HCT116 (cell line): ENCODE data around the gene CDKN1A. TPM values are rescaled to one million over a fixed set of nuclear protein-coding genes. Genes with fewer than 3 reads are reported as not detected.

ENCODE experiments used
- ATAC-seq: fragments of 200-7000 bp; cut with Tn5 transposase; 2 replicates; pipeline ENCODE4 v1.9.1; 2020; ENCODE audit warnings: mild to moderate bottlenecking, moderate library complexity
- BruUV-seq: library from RNA; stranded (reverse); fragments of 400-500 nt; replicated peaks from 2 replicates; lab custom pipeline; 2021; lab: Mats Ljungman, UMichigan
- CTCF ChIA-PET: fragments of 300-600 bp; sonication (Branson Sonifier 250); formaldehyde crosslinking; loops from one replicate; lab custom pipeline; 2021; ENCODE audit warnings: antibody characterized with exemption; lab: Charles Lee
- POLR2A ChIA-PET: fragments of 300-600, 350-600 bp; sonication (Branson Sonifier 250); formaldehyde crosslinking; loops from one replicate; lab custom pipeline; 2021; ENCODE audit warnings: antibody characterized with exemption; lab: Charles Lee
- RAD21 ChIA-PET, 2 experiments: fragments of 300-600 bp; sonication (Branson Sonifier 250); formaldehyde crosslinking; loops; one replicate each; lab custom pipeline; 2023; ENCODE audit warnings: low total read pairs in 2 of 2; ENCODE audit not compliant: uncharacterized antibody in 2 of 2, unreplicated experiment in 2 of 2, low non-redundant PET in 1 of 2; lab: Charles Lee
- DNase-seq: peaks from one replicate; pipeline ENCODE4 v3.0.0-alpha.2; 2010; ENCODE audit warnings: low read depth, low spot score
- H2AFZ ChIP-seq: fragments of 200-600 bp; shearing (Covaris generic), sonication (generic); 2 replicates; pipeline ENCODE4 v1.6.1; 2017; ENCODE audit warnings: low read depth, mixed run types, mixed read lengths, antibody characterized with exemption, low read length; ENCODE audit not compliant: poor library complexity, severe bottlenecking
- H3K27ac ChIP-seq: 2 replicates; pipeline ENCODE4 v1.5.1; 2012; ENCODE audit warnings: low read depth, low read length
- H3K27me3 ChIP-seq: fragments of 200-600 bp; sonication (generic); 2 replicates; pipeline ENCODE4 v1.6.1; 2016; ENCODE audit warnings: mixed run types, low read length, mixed read lengths; ENCODE audit not compliant: insufficient read depth
- H3K36me3 ChIP-seq, 2 experiments: fragments of 200-500 bp in 1 of 2; fragments of 200-600 bp in 1 of 2; sonication (Bioruptor generic) in 1 of 2; sonication (generic) in 1 of 2; 2 replicates each; pipeline versions ENCODE4 v1.5.1 to v1.6.1; 2014 to 2016; ENCODE audit warnings: low read length in 2 of 2, inconsistent platforms in 1 of 2, mixed read lengths in 1 of 2, mixed run types in 1 of 2; ENCODE audit not compliant: insufficient read depth in 2 of 2, control insufficient read depth in 1 of 2
- H3K4me1 ChIP-seq, 2 experiments: fragments of 200-600 bp in 1 of 2; sonication (generic) in 1 of 2; 2 replicates each; pipeline versions ENCODE4 v1.5.1 to v1.6.1; 2012 to 2017; ENCODE audit warnings: low read length in 2 of 2, inconsistent platforms in 1 of 2, mild to moderate bottlenecking in 1 of 2, mixed read lengths in 1 of 2, mixed run types in 1 of 2, moderate library complexity in 1 of 2; ENCODE audit not compliant: insufficient read depth in 2 of 2, control insufficient read depth in 1 of 2
- H3K4me2 ChIP-seq: fragments of 200-600 bp; sonication (generic); 2 replicates; pipeline ENCODE4 v1.6.1; 2017; ENCODE audit warnings: mixed run types, low read length, mixed read lengths
- H3K4me3 ChIP-seq, 2 experiments: fragments of 200-600 bp in 1 of 2; sonication (generic) in 1 of 2; replicated peaks in 1 of 2; 2 replicates each; pipeline ENCODE4 v1.5.1; 2011 to 2016; ENCODE audit warnings: low read length in 2 of 2, control low read depth in 1 of 2, low read depth in 1 of 2, mild to moderate bottlenecking in 1 of 2, mixed read lengths in 1 of 2, mixed run types in 1 of 2
- H3K79me2 ChIP-seq: fragments of 200-600 bp; sonication (generic); 2 replicates; pipeline ENCODE4 v1.6.1; 2017; ENCODE audit warnings: mild to moderate bottlenecking, mixed run types, low read length, moderate library complexity, mixed read lengths; ENCODE audit not compliant: insufficient read depth
- H3K9ac ChIP-seq: fragments of 200-600 bp; sonication (generic); 2 replicates; pipeline ENCODE4 v1.6.1; 2016; ENCODE audit warnings: low read length, mixed read lengths
- H3K9me2 ChIP-seq: fragments of 200-600 bp; sonication (generic), shearing (Covaris generic); 2 replicates; pipeline ENCODE4 v1.6.1; 2017; ENCODE audit warnings: mixed run types, mild to moderate bottlenecking, moderate library complexity; ENCODE audit not compliant: insufficient read depth
- H3K9me3 ChIP-seq, 2 experiments: fragments of 200-500 bp in 1 of 2; fragments of 200-600 bp in 1 of 2; sonication (Bioruptor generic) in 1 of 2; sonication (generic) in 1 of 2; 2 replicates each; pipeline ENCODE4 v1.6.1; 2014 to 2017; ENCODE audit warnings: low read length in 2 of 2, mixed read lengths in 2 of 2, inconsistent platforms in 1 of 2, low read depth in 1 of 2, mild to moderate bottlenecking in 1 of 2, mixed run types in 1 of 2, moderate library complexity in 1 of 2; ENCODE audit not compliant: control insufficient read depth in 1 of 2, insufficient read depth in 1 of 2
- H4K20me1 ChIP-seq: fragments of 200-600 bp; sonication (generic), shearing (Covaris generic); 2 replicates; pipeline ENCODE4 v1.6.1; 2017; ENCODE audit warnings: mixed run types, mild to moderate bottlenecking, moderate library complexity; ENCODE audit not compliant: insufficient read depth
- CBX3 ChIP-seq: IDR thresholded peaks from 2 replicates; pipeline ENCODE4 v1.6.1; 2012; ENCODE audit warnings: low read depth
- CEBPB ChIP-seq: IDR thresholded peaks from 2 replicates; pipeline ENCODE4 v1.6.1; 2012; ENCODE audit warnings: low read depth
- EGR1 ChIP-seq: IDR thresholded peaks from 2 replicates; pipeline ENCODE4 v1.6.1; 2012; ENCODE audit warnings: low read depth
- ELF1 ChIP-seq: IDR thresholded peaks from 2 replicates; pipeline ENCODE4 v1.6.1; 2012; ENCODE audit warnings: low read depth, borderline replicate concordance
- EZH2 ChIP-seq: fragments of 200-600 bp; sonication (generic); IDR thresholded peaks from 2 replicates; pipeline ENCODE4 v1.6.1; 2017; ENCODE audit warnings: antibody characterized with exemption, mixed run types
- EZH2phosphoT487 ChIP-seq: fragments of 200-600 bp; IDR thresholded peaks from 2 replicates; pipeline ENCODE4 v1.6.1; 2018; ENCODE audit warnings: antibody characterized with exemption, borderline replicate concordance
- FOSL1 ChIP-seq: IDR thresholded peaks from 2 replicates; pipeline ENCODE4 v1.6.1; 2012; ENCODE audit warnings: low read depth
- JUND ChIP-seq: IDR thresholded peaks from 2 replicates; pipeline ENCODE4 v1.6.1; 2012
- POLR2AphosphoS5 ChIP-seq: IDR thresholded peaks from 2 replicates; pipeline ENCODE4 v1.6.1; 2011; ENCODE audit warnings: mild to moderate bottlenecking, low read depth, low read length, moderate library complexity
- RAD21 ChIP-seq: IDR thresholded peaks from 2 replicates; pipeline ENCODE4 v1.6.1; 2012; ENCODE audit warnings: low read depth, mild to moderate bottlenecking
- SIN3A ChIP-seq: IDR thresholded peaks from 2 replicates; pipeline ENCODE4 v1.6.1; 2012; ENCODE audit warnings: low read depth
- SP1 ChIP-seq: IDR thresholded peaks from 2 replicates; pipeline ENCODE4 v1.6.1; 2012; ENCODE audit warnings: low read depth
- SRF ChIP-seq: IDR thresholded peaks from 2 replicates; pipeline ENCODE4 v1.6.1; 2012; ENCODE audit warnings: low read depth
- TCF7L2 ChIP-seq: IDR thresholded peaks from 2 replicates; pipeline ENCODE4 v1.7.0; 2011; ENCODE audit warnings: borderline replicate concordance, inconsistent platforms; ENCODE audit not compliant: insufficient read depth, insufficient read length; ENCODE audit errors: extremely low read depth
- YY1 ChIP-seq: IDR thresholded peaks from 2 replicates; pipeline ENCODE4 v1.6.1; 2011; ENCODE audit warnings: low read length, low read depth, moderate library complexity, mild to moderate bottlenecking; ENCODE audit not compliant: insufficient replicate concordance; ENCODE audit errors: extremely low read depth
- ZFX ChIP-seq: fragments of 450-650 bp; IDR thresholded peaks from 2 replicates; pipeline ENCODE4 v1.6.1; 2017
- intact Hi-C: fragments of 100-400 bp; cut with micrococcal nuclease; formaldehyde crosslinking; loops from 2 replicates; pipeline ENCODE4 v1.10.0; 2022
- total RNA-seq: library from RNA; stranded (reverse); gene quantifications from one replicate; pipeline ENCODE4 v1.2.1, GENCODE V29; 2021; ENCODE audit not compliant: unreplicated experiment
- TF ChIP-seq, protein P1 (sequence below): IDR thresholded peaks from 2 replicates; pipeline ENCODE4 v1.6.1; 2012; ENCODE audit warnings: low read depth
- TF ChIP-seq, protein P2 (sequence below): IDR thresholded peaks from 2 replicates; pipeline ENCODE4 v1.6.1; 2012
- TF ChIP-seq, protein P3 (sequence below): IDR thresholded peaks from 2 replicates; pipeline ENCODE4 v1.6.1; 2011; ENCODE audit warnings: mild to moderate bottlenecking, low read length, moderate library complexity; ENCODE audit not compliant: insufficient replicate concordance; ENCODE audit errors: extremely low read depth

Gene CDKN1A
- total RNA-seq, 1 experiment from 2014 or later = 179 TPM

DNA sequence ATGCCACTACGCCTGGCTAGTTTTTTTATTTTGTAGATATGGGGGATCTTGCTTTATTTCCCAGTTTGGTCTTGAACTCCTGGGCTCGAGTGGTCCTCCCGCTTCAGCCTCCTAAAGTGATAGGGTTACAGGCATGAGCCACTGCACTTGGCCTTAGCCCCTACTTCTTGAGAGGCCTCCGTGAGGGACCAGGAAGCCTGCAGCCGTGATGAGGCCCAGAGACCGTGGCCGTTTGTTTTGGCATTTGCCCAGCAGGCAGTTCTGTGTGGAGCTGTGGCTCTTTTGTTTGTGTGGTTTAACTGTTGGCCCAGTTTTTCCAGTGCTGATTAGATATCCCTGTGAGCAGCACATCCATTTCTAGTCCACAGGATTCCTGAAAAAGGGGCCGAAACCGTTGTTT lies 44.6 kb upstream of the CDKN1A start:
- H3K79me2 ChIP-seq = no peaks in the 10 kb centered on the region
- H3K9ac ChIP-seq = no peak overlapping the region
- H3K27ac ChIP-seq = no peak overlapping the region
- H3K4me2 ChIP-seq = no peak overlapping the region
- no peaks in the 10 kb centered on the region for H4K20me1 ChIP-seq
- peaks cover 4 to 10% of the 10 kb centered on the region in 2 experiments; a peak in 2 of 4 replicates for H3K4me1 ChIP-seq
- ChIA-PET CTCF (no interaction called here), RAD21 (no interaction called here), POLR2A (interaction anchor here (2.4 kb wide), 1 partner anchor 45 kb away, joined by 6 read pairs; the partner anchor contains the start of gene CDKN1A)
- no peaks in the 10 kb centered on the region for H3K27me3 ChIP-seq
- no peaks in the 10 kb centered on the region for H3K9me3 ChIP-seq
- H2AFZ ChIP-seq = no peak overlapping the region
- no peaks in the 10 kb centered on the region for H3K36me3 ChIP-seq
- no peaks in the 10 kb centered on the region for H3K9me2 ChIP-seq
- DNase-seq (no peak), ATAC-seq (peak; percentile 32; the same call in 1 of the 2 replicates)
- no peak overlapping the region for H3K4me3 ChIP-seq
- intact Hi-C loops = no loop called here
- no peak for TF ChIP-seq CEBPB
- no peak for TF ChIP-seq SP1
- no peak for TF ChIP-seq TCF7L2
- no peak for TF ChIP-seq JUND
- TF ChIP-seq, protein P1, sequence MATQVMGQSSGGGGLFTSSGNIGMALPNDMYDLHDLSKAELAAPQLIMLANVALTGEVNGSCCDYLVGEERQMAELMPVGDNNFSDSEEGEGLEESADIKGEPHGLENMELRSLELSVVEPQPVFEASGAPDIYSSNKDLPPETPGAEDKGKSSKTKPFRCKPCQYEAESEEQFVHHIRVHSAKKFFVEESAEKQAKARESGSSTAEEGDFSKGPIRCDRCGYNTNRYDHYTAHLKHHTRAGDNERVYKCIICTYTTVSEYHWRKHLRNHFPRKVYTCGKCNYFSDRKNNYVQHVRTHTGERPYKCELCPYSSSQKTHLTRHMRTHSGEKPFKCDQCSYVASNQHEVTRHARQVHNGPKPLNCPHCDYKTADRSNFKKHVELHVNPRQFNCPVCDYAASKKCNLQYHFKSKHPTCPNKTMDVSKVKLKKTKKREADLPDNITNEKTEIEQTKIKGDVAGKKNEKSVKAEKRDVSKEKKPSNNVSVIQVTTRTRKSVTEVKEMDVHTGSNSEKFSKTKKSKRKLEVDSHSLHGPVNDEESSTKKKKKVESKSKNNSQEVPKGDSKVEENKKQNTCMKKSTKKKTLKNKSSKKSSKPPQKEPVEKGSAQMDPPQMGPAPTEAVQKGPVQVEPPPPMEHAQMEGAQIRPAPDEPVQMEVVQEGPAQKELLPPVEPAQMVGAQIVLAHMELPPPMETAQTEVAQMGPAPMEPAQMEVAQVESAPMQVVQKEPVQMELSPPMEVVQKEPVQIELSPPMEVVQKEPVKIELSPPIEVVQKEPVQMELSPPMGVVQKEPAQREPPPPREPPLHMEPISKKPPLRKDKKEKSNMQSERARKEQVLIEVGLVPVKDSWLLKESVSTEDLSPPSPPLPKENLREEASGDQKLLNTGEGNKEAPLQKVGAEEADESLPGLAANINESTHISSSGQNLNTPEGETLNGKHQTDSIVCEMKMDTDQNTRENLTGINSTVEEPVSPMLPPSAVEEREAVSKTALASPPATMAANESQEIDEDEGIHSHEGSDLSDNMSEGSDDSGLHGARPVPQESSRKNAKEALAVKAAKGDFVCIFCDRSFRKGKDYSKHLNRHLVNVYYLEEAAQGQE = no peak
- no peak for TF ChIP-seq EZH2phosphoT487
- TF ChIP-seq RAD21 = no peak
- TF ChIP-seq, protein P2, sequence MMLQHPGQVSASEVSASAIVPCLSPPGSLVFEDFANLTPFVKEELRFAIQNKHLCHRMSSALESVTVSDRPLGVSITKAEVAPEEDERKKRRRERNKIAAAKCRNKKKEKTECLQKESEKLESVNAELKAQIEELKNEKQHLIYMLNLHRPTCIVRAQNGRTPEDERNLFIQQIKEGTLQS = no peak
- no peak for TF ChIP-seq SRF
- TF ChIP-seq ZFX = no peak
- no peak for TF ChIP-seq EGR1
- TF ChIP-seq POLR2AphosphoS5 = no peak
- TF ChIP-seq FOSL1 = no peak
- TF ChIP-seq ELF1 = no peak
- TF ChIP-seq, protein P3, sequence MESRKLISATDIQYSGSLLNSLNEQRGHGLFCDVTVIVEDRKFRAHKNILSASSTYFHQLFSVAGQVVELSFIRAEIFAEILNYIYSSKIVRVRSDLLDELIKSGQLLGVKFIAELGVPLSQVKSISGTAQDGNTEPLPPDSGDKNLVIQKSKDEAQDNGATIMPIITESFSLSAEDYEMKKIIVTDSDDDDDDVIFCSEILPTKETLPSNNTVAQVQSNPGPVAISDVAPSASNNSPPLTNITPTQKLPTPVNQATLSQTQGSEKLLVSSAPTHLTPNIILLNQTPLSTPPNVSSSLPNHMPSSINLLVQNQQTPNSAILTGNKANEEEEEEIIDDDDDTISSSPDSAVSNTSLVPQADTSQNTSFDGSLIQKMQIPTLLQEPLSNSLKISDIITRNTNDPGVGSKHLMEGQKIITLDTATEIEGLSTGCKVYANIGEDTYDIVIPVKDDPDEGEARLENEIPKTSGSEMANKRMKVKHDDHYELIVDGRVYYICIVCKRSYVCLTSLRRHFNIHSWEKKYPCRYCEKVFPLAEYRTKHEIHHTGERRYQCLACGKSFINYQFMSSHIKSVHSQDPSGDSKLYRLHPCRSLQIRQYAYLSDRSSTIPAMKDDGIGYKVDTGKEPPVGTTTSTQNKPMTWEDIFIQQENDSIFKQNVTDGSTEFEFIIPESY = no peak
- TF ChIP-seq EZH2 = no peak
- no peak for TF ChIP-seq CBX3
- no peak for TF ChIP-seq YY1
- no peak for TF ChIP-seq SIN3A
- BruUV-seq = no TSS peak
